Stimulated activated CD8-positive, alpha-beta memory T cell treated with anti-CD3 and anti-CD28 coated beads, Interleukin-12 subunit alpha, Interleukin-12 subunit beta, amount 100 ng/mL, for 24 hours (primary cell): ENCODE results near the gene CCS.
A peak's percentile ranks its signal among the peaks of the same experiment; 100 is the strongest.
"Not testable (repeated sequence)": the region's sequence is repeated elsewhere in the genome, so short reads cannot be mapped to it uniquely, and the experiment has no call there.

ENCODE experiments used
- DNase-seq: peaks from one replicate; pipeline ENCODE4 v3.0.0-alpha.2; 2020; ENCODE audit errors: extremely low read depth

CCS gene

DNA sequence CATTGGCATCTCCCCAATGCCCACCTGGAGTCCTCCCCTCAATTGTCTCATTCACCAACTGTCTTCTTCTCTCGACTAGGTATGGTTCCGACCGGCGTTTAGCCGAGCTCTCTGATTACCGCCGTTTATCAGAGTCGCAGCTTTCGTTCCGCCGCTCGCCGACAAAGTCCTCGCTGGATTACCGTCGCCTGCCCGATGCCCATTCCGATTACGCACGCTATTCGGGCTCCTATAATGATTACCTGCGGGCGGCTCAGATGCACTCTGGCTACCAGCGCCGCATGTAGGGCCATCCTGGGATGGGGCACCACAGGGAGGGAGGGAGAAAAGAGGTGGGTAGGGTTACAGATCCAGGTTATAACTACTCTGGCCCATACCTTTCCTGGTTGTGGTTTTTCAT, 33.4 kb downstream of the CCS start:
- no peak for DNase-seq

DNA sequence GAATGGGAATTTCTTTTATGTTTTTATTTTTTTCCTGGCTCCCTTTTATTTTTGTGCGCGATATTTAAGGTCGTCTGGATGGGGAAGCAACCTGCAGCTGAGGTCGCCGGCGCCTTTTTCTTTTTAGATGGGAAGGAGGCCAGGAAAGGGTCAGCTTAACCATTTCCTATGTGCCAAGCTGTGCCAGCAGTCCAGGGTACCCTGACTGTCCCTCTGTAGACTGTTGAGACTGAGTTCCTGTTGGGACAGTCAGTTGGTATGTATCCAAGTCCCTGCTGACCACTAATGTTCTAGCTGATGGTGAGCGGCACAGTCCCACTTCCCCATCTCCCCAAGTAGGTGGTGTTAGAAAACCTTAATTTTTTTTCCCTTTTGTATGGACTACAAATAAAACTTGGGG, 33.9 kb downstream of the CCS start:
- no peak for DNase-seq

DNA sequence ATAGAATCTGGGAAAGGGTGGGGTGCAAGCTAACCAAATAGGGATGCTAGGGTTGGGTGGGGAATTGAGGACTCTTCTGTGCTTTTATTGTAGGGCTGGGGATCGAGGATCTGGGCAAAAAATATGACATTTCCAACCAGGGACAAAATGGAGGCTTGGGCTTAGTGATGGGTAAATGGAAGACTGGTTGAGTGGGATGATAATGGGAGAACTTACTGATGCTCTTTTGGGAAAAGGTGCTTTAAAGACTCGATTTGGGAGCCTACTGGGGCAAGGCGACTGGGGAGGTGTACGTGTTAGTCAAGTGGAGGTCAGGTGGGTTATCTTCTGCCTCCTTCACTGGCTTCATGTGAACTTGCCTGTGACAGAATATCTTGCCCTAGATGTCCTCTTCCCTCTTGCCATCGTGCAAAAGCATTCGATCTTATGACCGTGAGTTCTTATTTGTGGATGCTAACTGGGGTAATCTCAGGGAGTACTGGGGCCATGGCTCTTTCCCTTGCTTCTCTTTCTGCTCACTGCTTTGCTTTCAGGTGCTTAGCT, 35.1 kb downstream of the CCS start:
- DNase-seq = no peak

DNA sequence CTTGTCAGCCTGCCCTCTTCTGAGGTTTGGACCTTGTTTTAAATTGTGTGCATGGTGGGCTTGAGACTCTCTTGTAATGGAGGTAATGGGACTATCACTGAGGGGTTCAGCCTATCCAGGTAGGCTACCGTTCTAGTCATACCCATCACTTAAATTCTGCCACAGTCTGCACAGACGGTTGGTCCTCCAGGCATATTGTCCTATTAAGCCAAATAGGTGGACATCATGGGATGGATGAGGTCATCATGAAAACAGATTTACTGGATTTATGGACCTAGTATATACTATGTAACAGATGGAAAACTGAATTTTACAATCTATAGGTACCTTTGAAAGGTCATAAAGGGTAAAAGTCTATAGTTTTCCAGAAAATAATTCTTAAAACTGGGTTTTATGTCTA, 36.4 kb downstream of the CCS start:
- no peak for DNase-seq

DNA sequence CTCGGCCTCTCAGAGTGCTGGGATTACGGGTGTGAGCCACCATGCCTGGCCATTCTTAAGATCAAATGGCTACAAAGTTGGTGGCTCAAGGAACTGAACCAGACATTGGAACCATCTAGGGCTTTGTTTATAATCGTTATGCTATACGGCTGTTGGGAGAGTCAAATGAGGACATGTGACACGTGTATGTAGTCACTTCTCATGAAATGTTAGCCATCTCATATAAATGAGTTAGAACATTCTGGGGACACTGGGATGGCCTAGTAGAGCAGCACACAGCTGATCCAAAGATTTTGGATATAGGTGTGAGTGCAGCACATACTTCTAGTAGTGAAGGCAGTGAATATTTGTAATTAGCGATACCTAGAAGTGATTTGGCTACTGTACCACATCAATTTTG, 38.9 kb downstream of the CCS start:
- DNase-seq = no peak

DNA sequence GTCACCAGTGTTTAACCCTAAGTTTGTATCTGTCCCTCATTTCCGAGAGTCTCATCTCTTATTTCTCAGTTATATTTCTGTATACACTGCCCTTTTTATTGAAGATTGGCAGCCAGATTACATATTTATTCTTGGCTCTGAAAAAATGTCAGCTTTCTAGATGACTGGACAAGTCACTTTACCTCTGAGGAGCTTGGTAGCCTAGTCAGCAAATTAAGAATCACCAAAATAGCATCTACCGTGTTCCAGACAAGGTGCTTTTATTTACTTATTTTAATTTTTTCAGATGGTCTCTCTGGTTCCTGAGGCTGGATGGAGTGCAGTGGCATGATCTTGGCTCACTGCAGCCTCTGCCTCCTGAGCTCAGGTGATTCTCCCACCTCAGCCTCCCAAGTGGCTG, 40.0 kb downstream of the CCS start:
- no peak for DNase-seq

DNA sequence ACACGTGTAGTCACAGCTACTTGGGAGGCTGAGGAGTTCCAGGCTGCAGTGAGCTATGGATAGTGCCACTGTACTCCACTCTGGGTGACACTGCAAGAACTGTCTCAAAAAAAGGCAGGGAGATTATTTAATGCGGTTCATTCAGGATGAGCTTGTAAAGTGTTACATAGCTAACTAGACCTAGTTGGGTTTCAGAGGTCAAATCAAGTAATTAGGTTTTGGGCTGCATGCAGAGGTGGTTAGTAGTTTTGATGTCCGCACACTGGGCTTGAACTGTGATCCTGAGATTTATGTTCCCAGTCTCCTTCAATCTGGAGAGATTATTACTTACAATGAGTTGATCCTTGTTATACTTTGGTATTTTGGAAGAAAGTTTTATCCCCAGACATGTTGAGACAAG, 43.4 kb downstream of the CCS start:
- DNase-seq = no peak

DNA sequence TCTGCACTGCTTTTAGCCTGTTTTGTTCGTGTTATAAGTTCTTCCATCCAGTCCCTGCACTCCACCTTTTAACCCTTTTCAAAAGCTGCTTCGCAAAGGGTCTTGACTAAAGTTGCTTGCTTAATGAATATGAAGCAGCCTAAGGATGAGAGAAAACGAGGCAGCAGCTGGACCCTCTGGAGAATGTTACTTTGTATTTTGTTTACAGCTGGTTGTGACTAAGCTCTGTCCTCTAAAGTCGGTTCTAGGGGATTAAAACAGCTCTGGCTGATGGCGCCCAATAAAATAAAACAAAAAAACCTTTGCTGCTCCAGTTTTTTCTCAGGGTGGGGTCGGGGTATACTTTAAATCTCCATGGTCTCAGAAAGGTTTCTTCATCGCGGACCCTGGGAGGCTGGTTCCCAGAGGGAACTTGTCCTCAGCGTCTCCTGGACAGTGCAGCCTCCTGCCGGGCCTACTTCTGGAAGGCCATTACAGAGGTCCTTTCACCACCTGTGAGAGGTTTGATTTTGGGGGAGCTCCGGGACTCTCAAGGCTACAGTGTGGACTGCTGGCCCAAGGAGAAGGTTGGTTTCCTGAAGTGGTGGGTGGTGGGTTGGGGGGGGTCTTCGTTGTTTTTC, 44.7 kb downstream of the CCS start:
- no peak for DNase-seq

DNA sequence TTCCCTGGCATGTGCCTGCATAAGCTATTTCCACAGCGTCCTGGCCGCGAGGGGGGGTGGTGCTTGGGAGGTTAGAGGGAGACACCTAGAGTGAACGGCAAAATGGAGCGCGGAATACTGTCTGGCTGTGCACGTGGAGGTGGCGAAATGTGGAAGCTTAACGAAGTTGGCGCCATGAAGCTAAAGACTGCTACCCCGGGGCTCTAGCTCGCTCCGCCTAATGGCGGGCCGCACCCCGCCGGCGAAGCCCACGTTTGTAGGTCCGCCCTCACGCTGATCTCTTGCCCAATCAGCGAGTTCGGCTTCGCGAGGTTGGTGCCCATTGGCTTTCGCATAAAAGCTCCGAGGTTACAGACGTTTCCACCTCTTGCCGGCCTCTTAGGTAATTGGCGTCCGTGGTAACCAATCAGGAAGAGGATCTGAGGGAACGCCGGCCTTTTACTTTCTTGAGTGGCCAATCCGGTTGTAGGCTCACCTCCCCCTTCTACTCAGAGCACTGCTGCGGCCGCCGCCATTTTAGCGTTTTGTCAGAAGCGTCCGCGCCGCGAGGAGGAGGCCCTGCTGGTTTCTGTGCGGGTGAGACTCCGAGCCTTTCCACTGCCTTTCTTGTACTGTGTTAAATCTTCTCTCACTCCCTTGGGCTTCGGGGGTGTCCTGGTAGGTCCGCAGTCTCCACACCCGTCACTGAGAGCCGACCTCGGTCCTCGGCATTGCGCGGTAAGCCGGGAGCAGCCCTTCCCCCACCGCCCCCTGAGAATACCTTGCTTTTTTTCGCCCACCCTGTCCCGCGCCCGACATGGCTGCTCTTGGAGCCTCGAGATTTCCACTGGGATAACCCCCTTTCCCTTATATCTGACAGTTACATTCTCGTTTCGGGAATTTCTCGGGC, 45.4 kb downstream of the CCS start, which contains the start of gene RBM4:
TSS of gene RBM4 (plus strand) at position 527 of the 889 bp plus-strand sequence. CDS start 1,009 bp downstream, outside the sequence.
- peak; percentile 94 for DNase-seq

DNA sequence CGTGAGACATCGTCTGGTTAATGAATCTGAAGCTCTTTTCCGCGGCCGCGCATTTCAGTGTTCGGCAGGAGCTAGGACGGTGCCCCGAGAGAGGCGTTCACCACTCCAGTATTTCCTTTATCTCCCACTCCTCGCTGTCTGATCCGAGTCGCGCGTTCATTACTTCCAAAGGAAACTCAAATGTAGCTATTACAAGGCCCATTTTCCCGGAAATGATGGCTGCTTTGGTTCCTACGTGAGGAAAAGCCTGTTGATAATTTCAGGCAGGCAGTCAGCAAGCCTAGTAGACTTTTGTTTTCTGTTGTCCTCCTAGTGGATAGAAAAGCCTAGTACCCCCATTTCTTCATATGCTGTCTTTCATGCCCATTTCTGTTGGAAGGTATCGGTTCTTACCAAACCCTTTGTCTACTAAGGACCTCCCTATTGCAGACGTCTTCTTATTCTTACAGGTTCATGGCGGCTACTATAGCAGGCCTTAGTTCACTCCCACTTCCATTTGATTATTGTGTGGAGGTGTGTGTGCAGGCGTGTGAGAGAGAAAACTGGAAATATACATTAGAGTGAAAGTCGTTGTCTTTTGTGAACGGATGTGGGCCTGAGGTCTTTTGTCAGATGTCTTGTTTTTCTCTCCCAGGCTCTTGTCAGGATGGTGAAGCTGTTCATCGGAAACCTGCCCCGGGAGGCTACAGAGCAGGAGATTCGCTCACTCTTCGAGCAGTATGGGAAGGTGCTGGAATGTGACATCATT, 46.3 kb downstream of the CCS start:
- DNase-seq = no peak

DNA sequence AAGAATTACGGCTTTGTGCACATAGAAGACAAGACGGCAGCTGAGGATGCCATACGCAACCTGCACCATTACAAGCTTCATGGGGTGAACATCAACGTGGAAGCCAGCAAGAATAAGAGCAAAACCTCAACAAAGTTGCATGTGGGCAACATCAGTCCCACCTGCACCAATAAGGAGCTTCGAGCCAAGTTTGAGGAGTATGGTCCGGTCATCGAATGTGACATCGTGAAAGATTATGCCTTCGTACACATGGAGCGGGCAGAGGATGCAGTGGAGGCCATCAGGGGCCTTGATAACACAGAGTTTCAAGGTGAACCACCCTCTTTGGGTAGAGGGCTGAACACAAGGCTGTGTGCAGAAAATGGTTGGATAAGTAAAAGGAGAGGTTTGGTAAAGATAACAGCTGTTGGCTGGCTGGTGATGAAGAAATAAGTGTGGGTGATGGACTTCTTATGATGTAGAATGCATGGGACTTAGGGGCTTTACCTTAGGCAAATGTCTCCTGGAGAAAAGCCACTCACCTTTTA, 46.9 kb downstream of the CCS start:
- not testable (repeated sequence) for DNase-seq

DNA sequence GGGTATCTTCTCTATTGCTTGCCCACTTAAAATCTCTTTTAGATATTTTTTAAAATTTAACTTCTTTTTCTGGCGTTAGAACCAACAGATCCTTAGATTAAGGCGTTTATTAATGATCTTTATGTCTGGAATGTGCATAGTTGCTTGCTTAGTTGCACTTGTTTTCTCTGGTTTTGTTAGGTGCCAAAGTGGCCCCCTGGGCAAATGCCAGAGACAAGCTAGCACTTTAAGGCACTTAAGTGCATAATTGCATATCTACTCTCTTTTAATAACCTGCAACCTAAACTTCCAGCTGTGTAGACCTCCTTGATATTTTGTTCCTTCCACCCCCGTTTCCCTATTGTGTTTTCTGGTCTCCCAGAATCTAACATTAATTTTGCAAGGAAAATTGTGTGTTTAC, 48.8 kb downstream of the CCS start:
- DNase-seq = no peak

DNA sequence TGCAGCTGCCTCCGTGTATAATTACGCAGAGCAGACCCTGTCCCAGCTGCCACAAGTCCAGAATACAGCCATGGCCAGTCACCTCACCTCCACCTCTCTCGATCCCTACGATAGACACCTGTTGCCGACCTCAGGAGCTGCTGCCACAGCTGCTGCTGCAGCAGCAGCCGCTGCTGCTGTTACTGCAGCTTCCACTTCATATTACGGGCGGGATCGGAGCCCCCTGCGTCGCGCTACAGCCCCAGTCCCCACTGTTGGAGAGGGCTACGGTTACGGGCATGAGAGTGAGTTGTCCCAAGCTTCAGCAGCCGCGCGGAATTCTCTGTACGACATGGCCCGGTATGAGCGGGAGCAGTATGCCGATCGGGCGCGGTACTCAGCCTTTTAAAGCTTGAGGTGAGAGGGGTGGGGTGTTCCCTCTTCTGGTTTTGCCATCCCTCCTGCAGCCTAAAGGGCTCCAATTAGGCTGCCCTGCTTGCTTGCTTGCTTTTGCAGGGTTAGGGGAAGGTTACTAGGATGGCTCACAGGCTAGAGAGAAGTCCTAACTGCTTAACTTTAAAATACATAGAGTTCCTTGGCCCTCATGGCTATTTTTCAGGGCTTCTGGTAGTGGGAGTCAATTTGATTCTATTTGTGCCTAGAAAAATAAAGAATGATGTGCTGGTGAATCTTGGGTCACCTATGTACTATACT, 50.9 kb downstream of the CCS start:
- no peak for DNase-seq

DNA sequence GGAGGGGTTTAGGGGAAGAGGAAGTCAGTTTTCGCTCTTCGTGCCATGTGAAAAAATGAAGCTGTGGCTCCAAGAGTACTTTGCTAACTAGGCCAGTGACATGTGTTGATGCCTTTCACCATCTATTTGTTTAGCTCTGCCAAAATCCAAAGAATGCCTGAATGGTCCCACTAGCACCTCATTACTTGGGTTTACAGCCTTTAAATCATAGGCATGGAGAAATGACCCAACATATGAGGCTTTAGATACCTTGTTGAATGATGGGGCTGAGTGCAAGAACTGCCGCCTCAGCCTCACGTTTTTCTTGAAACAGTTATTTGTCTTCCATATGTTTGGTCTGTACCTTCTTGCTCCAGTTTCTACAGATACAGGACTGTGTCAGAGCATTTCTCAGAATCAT, 53.8 kb downstream of the CCS start:
- no peak for DNase-seq

DNA sequence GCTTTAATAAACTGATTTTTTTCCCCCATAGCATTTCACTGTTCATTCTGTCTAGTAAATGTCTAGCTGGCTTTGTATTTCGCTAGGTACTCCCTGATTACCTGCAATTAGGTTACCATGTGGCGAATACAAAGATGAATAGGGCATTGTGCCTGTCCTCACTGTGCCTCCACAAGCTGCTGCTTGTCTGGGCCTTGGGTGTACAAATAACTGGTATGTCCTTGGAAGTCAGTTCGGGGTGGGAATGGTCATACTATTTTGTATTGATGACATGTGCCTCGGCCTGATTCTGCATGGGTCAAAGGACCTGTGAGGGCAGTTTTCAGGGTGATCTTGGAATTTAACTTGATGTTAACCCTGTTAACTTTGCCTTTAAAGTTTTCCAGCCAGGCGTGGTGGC, 56.9 kb downstream of the CCS start:
- no peak for DNase-seq

DNA sequence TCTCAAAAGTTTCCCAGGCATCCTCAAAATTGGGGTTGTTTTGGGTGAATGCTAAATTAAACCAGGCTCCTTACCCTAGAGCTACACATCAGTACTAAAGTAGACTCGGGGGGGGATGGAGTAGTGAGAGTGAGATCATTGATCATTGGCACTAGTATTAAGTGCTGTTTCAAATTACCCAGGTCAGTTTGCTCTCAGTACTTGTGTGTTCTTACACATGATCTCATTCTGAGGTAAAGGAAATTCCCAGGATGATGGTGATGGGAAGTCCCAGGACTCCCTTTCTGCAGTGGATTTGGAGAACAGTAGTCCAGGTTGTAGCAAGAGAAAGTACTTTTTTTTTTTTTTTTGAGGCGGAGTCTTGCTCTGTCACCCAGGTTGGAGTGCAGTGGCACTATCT, 58.0 kb downstream of the CCS start:
- no peak for DNase-seq

DNA sequence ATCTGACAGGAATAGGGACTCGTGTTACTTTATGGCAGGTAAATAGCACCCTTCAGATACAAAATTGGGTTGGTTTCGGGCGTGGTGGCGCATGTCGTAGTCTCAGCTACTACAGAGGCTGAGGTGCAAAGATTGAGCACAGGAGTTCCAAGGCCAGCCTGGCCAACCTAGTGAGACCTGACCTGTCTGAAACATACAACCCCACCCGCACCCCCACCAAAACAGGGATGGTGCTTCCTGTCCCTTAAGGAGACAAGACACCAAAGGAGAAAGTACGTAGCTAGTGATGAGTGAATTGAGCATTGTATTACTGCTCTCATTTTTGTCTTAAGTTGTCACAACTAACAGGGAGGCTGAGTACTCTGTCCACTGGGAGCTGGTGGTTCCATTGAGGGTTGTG, 59.7 kb downstream of the CCS start:
- DNase-seq = no peak

DNA sequence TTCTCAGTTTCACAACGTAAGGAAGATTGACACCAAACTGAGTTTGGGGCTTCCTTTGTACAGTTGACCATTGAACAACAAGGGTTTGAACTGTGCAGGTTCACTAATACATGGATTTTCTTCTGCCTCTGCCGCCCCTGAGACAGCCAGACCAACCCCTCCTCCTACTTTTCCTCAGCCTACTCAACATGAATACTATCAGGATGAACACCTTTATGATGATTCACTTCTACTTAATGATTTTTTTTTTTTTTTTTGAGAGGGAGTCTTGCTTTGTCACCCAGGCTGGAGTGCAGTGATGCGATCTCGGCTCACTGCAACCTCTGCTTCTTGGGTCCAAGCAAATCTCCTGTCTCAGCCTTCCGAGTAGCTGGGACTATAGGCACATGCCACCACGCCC, 60.1 kb downstream of the CCS start:
- no peak for DNase-seq
